DMS79 treated with DMSO at 0.1 percent for 48 hours (cell line): ENCODE measurements around the gene GPC6.

Experiments
- DNase-seq: peaks from one replicate; lab custom pipeline; 2025; lab: John Stamatoyannopoulos, UW

GPC6 gene

GRCh38 chr13:93848247-93848646, 621.6 kb downstream of the GPC6 start:
- no peak for DNase-seq

GRCh38 chr13:93851236-93851635, 624.6 kb downstream of the GPC6 start:
- DNase-seq = no peak

GRCh38 chr13:93853912-93854311, 627.3 kb downstream of the GPC6 start:
- DNase-seq = no peak

GRCh38 chr13:93857126-93857525, 630.5 kb downstream of the GPC6 start:
- no peak for DNase-seq

GRCh38 chr13:93859716-93860115, 633.1 kb downstream of the GPC6 start:
- DNase-seq = no peak

- DNase-seq = no peak
Measured at GRCh38 chr13:93861818-93862217, 635.2 kb downstream of the GPC6 start.

GRCh38 chr13:93862259-93862658, 635.7 kb downstream of the GPC6 start:
- DNase-seq = no peak

- no peak for DNase-seq
Measured at GRCh38 chr13:93865235-93865634, 638.6 kb downstream of the GPC6 start.

- DNase-seq = no peak
Measured at GRCh38 chr13:93867481-93867880, 640.9 kb downstream of the GPC6 start.

- no peak for DNase-seq
Measured at GRCh38 chr13:93872376-93872775, 645.8 kb downstream of the GPC6 start.

- DNase-seq = no peak
Measured at GRCh38 chr13:93872786-93873347, 646.3 kb downstream of the GPC6 start.

- DNase-seq = no peak
Measured at GRCh38 chr13:93875547-93875946, 648.9 kb downstream of the GPC6 start.

- DNase-seq = no peak
Measured at GRCh38 chr13:93876236-93876635, 649.6 kb downstream of the GPC6 start.

GRCh38 chr13:93878675-93879074, 652.1 kb downstream of the GPC6 start:
- DNase-seq = no peak

- DNase-seq = no peak
Measured at GRCh38 chr13:93881411-93881810, 654.8 kb downstream of the GPC6 start.

- DNase-seq = no peak
Measured at GRCh38 chr13:93882086-93882651, 655.6 kb downstream of the GPC6 start.

GRCh38 chr13:93889430-93889951, 662.9 kb downstream of the GPC6 start:
- no peak for DNase-seq

GRCh38 chr13:93899981-93900380, 673.4 kb downstream of the GPC6 start:
- no peak for DNase-seq

- DNase-seq = no peak
Measured at GRCh38 chr13:93900731-93901130, 674.1 kb downstream of the GPC6 start.

GRCh38 chr13:93903909-93904308, 677.3 kb downstream of the GPC6 start:
- DNase-seq = no peak

- no peak for DNase-seq
Measured at GRCh38 chr13:93915269-93915809, 688.7 kb downstream of the GPC6 start.

GRCh38 chr13:93922063-93922855, 695.7 kb downstream of the GPC6 start:
- DNase-seq = no peak

- no peak for DNase-seq
Measured at GRCh38 chr13:93925990-93926389, 699.4 kb downstream of the GPC6 start.
